Panc1 (cell line): ENCODE data around the gene P2RY2. TPM values are rescaled to one million over a fixed set of nuclear protein-coding genes. Genes with fewer than 3 reads are reported as not detected.

Source experiments
- ATAC-seq: fragments of 200-7000 bp; cut with Tn5 transposase; 2 replicates; pipeline ENCODE4 v1.9.1; 2020; ENCODE audit warnings: mild to moderate bottlenecking, moderate library complexity
- BruUV-seq: library from RNA; stranded (reverse); fragments of 400-500 nt; replicated peaks from 2 replicates; lab custom pipeline; 2021; lab: Mats Ljungman, UMichigan
- CTCF ChIA-PET: fragments of 300-600 bp; sonication (Branson Sonifier 250); formaldehyde crosslinking; loops from one replicate; lab custom pipeline; 2022; ENCODE audit warnings: antibody characterized with exemption; lab: Charles Lee
- POLR2A ChIA-PET: fragments of 300-600 bp; sonication (Branson Sonifier 250); formaldehyde crosslinking; loops from one replicate; lab custom pipeline; 2022; ENCODE audit warnings: antibody characterized with exemption; lab: Charles Lee
- DNase-seq: peaks from one replicate; pipeline ENCODE4 v3.0.0-alpha.2; 2010; ENCODE audit warnings: low read depth, low spot score
- H3K27ac ChIP-seq: 2 replicates; pipeline ENCODE4 v1.5.1; 2011; ENCODE audit warnings: mild to moderate bottlenecking, low read length, inconsistent platforms
- H3K27me3 ChIP-seq: fragments of 200-500 bp; sonication (Bioruptor generic); 2 replicates; pipeline ENCODE4 v1.6.0; 2014; ENCODE audit warnings: low read length, inconsistent platforms; ENCODE audit not compliant: control insufficient read depth, insufficient read depth
- H3K36me3 ChIP-seq: fragments of 200-500 bp; sonication (Bioruptor generic); 2 replicates; pipeline ENCODE4 v1.5.1; 2014; ENCODE audit warnings: inconsistent platforms, mild to moderate bottlenecking, low read length, moderate library complexity; ENCODE audit not compliant: control insufficient read depth, insufficient read depth
- H3K4me1 ChIP-seq: 2 replicates; pipeline ENCODE4 v1.5.1; 2011; ENCODE audit warnings: inconsistent platforms, mild to moderate bottlenecking, low read length, moderate library complexity; ENCODE audit not compliant: control insufficient read depth, insufficient read depth
- H3K4me3 ChIP-seq, 2 experiments: 2 replicates each; pipeline ENCODE4 v1.5.1; 2011 to 2012; ENCODE audit warnings: low read depth in 2 of 2, low read length in 2 of 2, mild to moderate bottlenecking in 2 of 2, inconsistent platforms in 1 of 2, moderate library complexity in 1 of 2
- H3K9me3 ChIP-seq: fragments of 200-500 bp; sonication (Bioruptor generic); 2 replicates; pipeline ENCODE4 v1.5.1; 2014; ENCODE audit warnings: low read depth, mild to moderate bottlenecking, inconsistent platforms, low read length, moderate library complexity; ENCODE audit not compliant: control insufficient read depth, insufficient read depth
- POLR2AphosphoS5 ChIP-seq: IDR thresholded peaks from 2 replicates; pipeline ENCODE4 v1.6.1; 2012; ENCODE audit warnings: mild to moderate bottlenecking, low read depth, low read length, moderate library complexity
- REST ChIP-seq, 2 experiments: IDR thresholded peaks; 2 replicates each; pipeline ENCODE4 v1.6.1; 2011 to 2012; ENCODE audit warnings: low read depth in 2 of 2, control low read depth in 1 of 2, low read length in 1 of 2, mild to moderate bottlenecking in 1 of 2, moderate library complexity in 1 of 2; ENCODE audit not compliant: insufficient read depth in 1 of 2
- SIN3A ChIP-seq: IDR thresholded peaks from 2 replicates; pipeline ENCODE4 v1.6.1; 2012; ENCODE audit warnings: low read depth, mild to moderate bottlenecking, low read length, moderate library complexity, borderline replicate concordance; ENCODE audit not compliant: insufficient read depth
- TCF7L2 ChIP-seq: IDR thresholded peaks from 2 replicates; pipeline ENCODE4 v1.6.1; 2011; ENCODE audit warnings: mild to moderate bottlenecking, low read depth, low read length, inconsistent platforms
- in situ Hi-C: cut with HindIII; loops from 2 replicates; pipeline ENCODE4 v1.10.0; 2016; ENCODE audit warnings: low sequenced_read_pairs, low pct_unique_long_range_greater_than_20kb
- intact Hi-C: fragments of 100-400 bp; cut with micrococcal nuclease; formaldehyde crosslinking; loops from one replicate; pipeline ENCODE4 v1.10.0; 2022; ENCODE audit not compliant: unreplicated experiment
- total RNA-seq: library from RNA; stranded (reverse); gene quantifications from one replicate; pipeline ENCODE4 v1.2.1, GENCODE V29; 2021; ENCODE audit not compliant: unreplicated experiment
- TF ChIP-seq, protein P1 (sequence below): fragments of 450-650 bp; IDR thresholded peaks from 2 replicates; pipeline ENCODE4 v1.5.1; 2017; ENCODE audit warnings: mild to moderate bottlenecking

Gene P2RY2
- total RNA-seq, 1 experiment from 2014 or later, result 2.4 TPM

DNA sequence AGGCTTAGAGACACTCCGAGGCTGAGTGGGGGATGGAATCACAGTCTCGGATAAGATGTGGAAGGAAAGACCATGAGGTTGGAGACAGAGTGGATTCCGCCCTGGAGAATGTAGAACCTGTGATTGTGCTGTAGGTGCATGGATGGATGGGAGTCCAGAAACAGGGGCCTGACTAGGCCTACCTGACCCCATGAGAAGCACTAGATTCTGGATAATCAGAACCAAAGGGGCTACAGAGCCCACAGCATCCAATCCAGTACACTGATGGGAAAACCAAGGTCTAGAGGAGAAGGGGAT lies 43.6 kb upstream of the P2RY2 start:
- Histone ChIP-seq H3K4me3 (no peak overlapping the region), H3K36me3 (no peaks in the 10 kb centered on the region), H3K9me3 (no peaks in the 10 kb centered on the region), H3K27ac (no peak overlapping the region), H3K27me3 (no peaks in the 10 kb centered on the region), H3K4me1 (no peaks in the 10 kb centered on the region)
- ChIA-PET POLR2A (no interaction called here), CTCF (no interaction called here)
- intact Hi-C loops, result no loop called here
- TF ChIP-seq POLR2AphosphoS5 (no peak), SIN3A (no peak), TCF7L2 (no peak), REST (IDR thresholded peaks at IDR 0.05; ENCODE audit: insufficient read depth in 1 of 2, low read depth in 2 of 2, low read length in 1 of 2) (no peak)
- TF ChIP-seq, protein P1, sequence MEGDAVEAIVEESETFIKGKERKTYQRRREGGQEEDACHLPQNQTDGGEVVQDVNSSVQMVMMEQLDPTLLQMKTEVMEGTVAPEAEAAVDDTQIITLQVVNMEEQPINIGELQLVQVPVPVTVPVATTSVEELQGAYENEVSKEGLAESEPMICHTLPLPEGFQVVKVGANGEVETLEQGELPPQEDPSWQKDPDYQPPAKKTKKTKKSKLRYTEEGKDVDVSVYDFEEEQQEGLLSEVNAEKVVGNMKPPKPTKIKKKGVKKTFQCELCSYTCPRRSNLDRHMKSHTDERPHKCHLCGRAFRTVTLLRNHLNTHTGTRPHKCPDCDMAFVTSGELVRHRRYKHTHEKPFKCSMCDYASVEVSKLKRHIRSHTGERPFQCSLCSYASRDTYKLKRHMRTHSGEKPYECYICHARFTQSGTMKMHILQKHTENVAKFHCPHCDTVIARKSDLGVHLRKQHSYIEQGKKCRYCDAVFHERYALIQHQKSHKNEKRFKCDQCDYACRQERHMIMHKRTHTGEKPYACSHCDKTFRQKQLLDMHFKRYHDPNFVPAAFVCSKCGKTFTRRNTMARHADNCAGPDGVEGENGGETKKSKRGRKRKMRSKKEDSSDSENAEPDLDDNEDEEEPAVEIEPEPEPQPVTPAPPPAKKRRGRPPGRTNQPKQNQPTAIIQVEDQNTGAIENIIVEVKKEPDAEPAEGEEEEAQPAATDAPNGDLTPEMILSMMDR, result no peak
- in situ Hi-C loops, result no loop called here
- no TSS peak for BruUV-seq
- DNase-seq (no peak), ATAC-seq (no peak)

DNA sequence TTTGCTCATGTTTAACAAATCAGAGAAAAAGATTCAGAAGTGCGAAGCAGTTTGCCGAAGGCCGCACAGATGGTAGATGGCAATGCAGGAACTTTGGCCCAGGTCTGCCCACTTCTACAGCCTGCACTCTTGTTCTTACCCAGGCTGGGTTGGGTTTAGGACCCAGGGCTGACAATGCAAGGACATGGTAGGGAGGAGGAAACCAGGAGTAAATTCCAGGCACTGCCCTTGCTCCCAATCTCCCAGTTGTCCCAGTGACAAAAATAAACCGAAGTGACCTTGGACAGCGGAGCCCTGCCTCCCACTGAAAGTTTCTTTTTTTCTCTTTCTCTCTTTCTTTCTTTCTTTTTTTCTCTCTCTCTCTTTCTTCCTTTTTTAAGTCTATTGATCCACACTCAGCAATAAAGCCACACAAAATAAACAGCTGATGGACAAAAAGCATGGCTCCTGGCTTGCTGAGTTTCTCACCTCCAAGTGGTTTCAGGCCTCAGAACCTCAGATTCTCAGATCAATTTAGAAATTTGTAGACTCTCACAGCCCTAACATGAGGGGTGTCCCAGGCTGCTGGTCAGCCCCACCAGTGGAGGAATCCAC lies 42.4 kb upstream of the P2RY2 start:
- ChIA-PET CTCF (interaction anchor here (0.6 to 0.7 kb wide), 2 partner anchors 93 to 336 kb away, joined by 3 to 4 read pairs; no protein-coding TSS in a partner anchor), POLR2A (interaction anchor here (0.6 to 0.7 kb wide), 2 partner anchors 15 to 19 kb away, joined by 4 to 6 read pairs; no protein-coding TSS in a partner anchor)
- Histone ChIP-seq H3K4me3 (no peak overlapping the region), H3K27me3 (no peaks in the 10 kb centered on the region), H3K4me1 (no peaks in the 10 kb centered on the region), H3K36me3 (no peaks in the 10 kb centered on the region), H3K9me3 (no peaks in the 10 kb centered on the region), H3K27ac (no peak overlapping the region)
- TF ChIP-seq SIN3A (no peak), REST (IDR thresholded peaks at IDR 0.05; ENCODE audit: insufficient read depth in 1 of 2, low read depth in 2 of 2, low read length in 1 of 2) (no peak), TCF7L2 (no peak), POLR2AphosphoS5 (no peak)
- TF ChIP-seq, protein P1, result no peak
- in situ Hi-C loops (no loop called here), intact Hi-C loops (loop anchor here (2.0 to 5.0 kb wide), 2 partner anchors 251 to 448 kb away; no protein-coding TSS in a partner anchor)
- no peak for DNase-seq
- no TSS peak for BruUV-seq
- no peak for ATAC-seq
